IPS-18a (cell line): ENCODE measurements around the gene GRIP2.

Experiments
- H3K27ac ChIP-seq: one replicate; pipeline ENCODE4 v1.5.1; 2013; ENCODE audit warnings: low read length
- H3K27me3 ChIP-seq: one replicate; pipeline ENCODE4 v1.6.1; 2013; ENCODE audit warnings: mild to moderate bottlenecking, low read length; ENCODE audit not compliant: control insufficient read depth, insufficient read depth
- H3K36me3 ChIP-seq: one replicate; pipeline ENCODE4 v1.6.1; 2013; ENCODE audit warnings: low read depth, low read length; ENCODE audit not compliant: control insufficient read depth
- H3K4me1 ChIP-seq: one replicate; pipeline ENCODE4 v1.6.1; 2013; ENCODE audit warnings: low read depth, low read length; ENCODE audit not compliant: control insufficient read depth
- H3K4me3 ChIP-seq: one replicate; pipeline ENCODE4 v1.5.1; 2013; ENCODE audit warnings: low read length
- H3K9ac ChIP-seq: one replicate; pipeline ENCODE4 v1.6.1; 2013; ENCODE audit warnings: mild to moderate bottlenecking, low read length, moderate library complexity
- H3K9me3 ChIP-seq: one replicate; pipeline ENCODE4 v1.6.1; 2013; ENCODE audit warnings: low read depth, low read length; ENCODE audit not compliant: control insufficient read depth

GRIP2 gene

DNA sequence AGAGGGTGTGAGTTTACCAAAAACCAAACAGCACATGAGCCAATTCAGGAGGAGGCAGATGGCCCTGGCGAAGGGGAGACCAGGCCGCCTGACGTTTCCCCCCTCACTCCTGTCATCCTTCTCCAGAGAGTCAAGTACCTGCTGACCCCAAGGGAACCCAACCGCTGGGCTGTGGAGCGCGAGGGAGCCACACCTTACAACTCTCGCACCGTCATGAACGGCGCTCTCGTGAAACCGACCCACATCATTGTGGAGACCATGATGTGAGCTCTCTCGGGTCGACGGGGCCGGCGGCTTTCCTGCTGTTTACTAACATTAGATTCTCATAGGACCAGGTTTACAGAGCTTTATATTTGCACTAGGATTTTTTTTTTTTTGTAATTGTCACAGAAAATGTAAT lies 55.4 kb downstream of the GRIP2 start:
- Histone ChIP-seq H3K4me1 (peaks cover 3% of the 10 kb centered on the region), H3K27ac (no peak overlapping the region), H3K36me3 (peaks cover 71% of the 10 kb centered on the region), H3K9me3 (no peaks in the 10 kb centered on the region), H3K9ac (no peak overlapping the region), H3K27me3 (no peaks in the 10 kb centered on the region), H3K4me3 (no peak overlapping the region)

DNA sequence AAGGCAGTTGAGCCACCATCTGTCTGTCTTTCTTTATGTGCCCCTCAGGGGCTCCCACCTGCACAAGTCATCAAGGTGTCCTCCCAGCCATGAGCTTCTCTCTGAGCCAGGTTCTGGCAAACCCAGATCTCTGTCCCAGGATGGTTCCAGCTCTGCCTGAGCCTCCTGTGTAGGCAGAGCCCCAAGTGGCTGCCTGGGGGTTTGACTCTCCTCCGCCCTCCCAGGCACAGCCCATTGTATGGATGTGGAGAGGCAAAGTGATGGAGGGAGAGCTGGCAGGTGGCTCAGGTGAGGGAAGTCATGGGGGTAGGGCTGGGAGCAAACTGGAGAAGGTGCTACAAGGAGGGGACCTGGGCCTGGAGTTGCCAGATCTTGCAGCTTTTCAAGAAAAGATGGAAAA lies 56.9 kb downstream of the GRIP2 start:
- Histone ChIP-seq H3K9me3 (no peaks in the 10 kb centered on the region), H3K4me1 (peaks cover 3% of the 10 kb centered on the region), H3K27ac (no peak overlapping the region), H3K36me3 (peaks cover 86% of the 10 kb centered on the region), H3K27me3 (no peaks in the 10 kb centered on the region), H3K9ac (no peak overlapping the region), H3K4me3 (no peak overlapping the region)

DNA sequence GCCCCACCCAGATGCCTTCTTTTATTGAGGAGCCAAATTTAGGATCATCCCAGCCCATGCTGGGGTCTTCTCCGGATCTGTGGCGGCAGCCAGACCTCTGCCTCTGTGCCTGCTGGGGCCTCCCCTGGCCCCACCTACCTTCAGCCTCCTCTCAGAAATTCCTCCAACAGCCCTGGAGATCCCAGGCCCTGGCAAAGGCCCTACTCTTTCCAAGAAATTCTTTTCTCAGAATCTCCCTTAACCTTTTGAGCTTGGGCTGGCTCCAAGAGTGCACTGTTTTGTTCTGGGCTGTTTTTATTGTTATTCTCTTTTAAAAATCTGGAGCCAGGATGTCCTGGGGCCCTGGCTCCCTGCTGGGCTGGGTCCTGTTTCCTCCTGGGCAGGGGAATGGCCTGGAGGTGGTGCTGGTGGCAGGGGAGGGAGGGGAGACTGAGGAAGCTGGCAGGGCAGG lies 57.8 kb downstream of the GRIP2 start:
- Histone ChIP-seq H3K9me3 (no peaks in the 10 kb centered on the region), H3K36me3 (peaks cover 91% of the 10 kb centered on the region), H3K4me3 (no peak overlapping the region), H3K27ac (no peak overlapping the region), H3K4me1 (peaks cover 3% of the 10 kb centered on the region), H3K9ac (no peak overlapping the region), H3K27me3 (no peaks in the 10 kb centered on the region)

DNA sequence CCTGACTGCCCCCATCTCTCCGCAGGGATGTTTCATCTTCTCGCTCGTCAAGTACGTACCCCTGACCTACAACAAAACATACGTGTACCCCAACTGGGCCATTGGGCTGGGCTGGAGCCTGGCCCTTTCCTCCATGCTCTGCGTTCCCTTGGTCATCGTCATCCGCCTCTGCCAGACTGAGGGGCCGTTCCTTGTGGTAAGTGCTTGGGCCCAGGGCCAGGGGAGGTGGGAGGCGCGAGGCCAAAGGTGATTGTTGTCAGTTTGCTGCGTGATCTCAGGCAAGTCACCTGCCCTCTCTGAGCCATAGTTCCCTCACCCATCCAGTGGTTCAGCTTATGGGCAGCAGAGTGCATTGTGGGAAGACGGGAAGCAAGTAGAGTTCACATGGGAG lies 58.5 kb downstream of the GRIP2 start:
- H3K4me3 ChIP-seq, result no peak overlapping the region
- no peaks in the 10 kb centered on the region for H3K9me3 ChIP-seq
- H3K4me1 ChIP-seq, result peaks cover 3% of the 10 kb centered on the region
- H3K36me3 ChIP-seq, result peaks cover 91% of the 10 kb centered on the region
- no peaks in the 10 kb centered on the region for H3K27me3 ChIP-seq
- no peak overlapping the region for H3K9ac ChIP-seq
- no peak overlapping the region for H3K27ac ChIP-seq

DNA sequence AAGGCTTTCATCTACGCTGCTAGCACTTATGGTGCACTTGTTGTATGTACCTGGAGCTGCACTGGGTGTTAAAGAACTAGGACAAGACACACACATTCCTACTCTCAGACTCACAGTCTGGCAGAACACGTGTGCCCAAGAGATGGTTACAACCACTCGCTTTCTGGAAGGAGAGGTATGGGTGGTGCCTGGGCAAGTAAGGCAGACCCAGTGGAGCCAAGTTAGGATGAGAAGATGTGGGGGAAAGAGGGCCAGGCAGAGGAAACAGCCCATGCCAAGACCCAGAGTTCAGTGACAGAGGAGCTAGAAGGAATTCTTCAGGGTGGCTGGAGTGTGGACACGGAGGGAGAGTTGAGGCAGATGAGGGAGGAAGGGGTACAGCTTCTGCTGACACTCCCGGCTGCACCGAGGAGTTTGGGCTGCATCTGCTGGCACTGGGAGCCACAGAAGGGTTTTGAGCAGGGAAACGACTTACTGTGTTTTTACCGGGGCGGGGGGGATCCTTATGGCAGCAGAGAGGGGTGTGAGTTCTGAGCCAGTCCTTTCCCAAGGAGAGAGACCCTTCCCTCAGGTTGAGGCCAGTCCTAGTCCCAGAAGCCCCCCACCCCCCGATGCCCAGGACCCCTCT lies 59.0 kb downstream of the GRIP2 start:
- H3K9ac ChIP-seq, result no peak overlapping the region
- H3K4me3 ChIP-seq, result no peak overlapping the region
- H3K27me3 ChIP-seq, result no peaks in the 10 kb centered on the region
- peaks cover 3% of the 10 kb centered on the region for H3K4me1 ChIP-seq
- H3K36me3 ChIP-seq, result peaks cover 90% of the 10 kb centered on the region
- H3K27ac ChIP-seq, result no peak overlapping the region
- H3K9me3 ChIP-seq, result no peaks in the 10 kb centered on the region

DNA sequence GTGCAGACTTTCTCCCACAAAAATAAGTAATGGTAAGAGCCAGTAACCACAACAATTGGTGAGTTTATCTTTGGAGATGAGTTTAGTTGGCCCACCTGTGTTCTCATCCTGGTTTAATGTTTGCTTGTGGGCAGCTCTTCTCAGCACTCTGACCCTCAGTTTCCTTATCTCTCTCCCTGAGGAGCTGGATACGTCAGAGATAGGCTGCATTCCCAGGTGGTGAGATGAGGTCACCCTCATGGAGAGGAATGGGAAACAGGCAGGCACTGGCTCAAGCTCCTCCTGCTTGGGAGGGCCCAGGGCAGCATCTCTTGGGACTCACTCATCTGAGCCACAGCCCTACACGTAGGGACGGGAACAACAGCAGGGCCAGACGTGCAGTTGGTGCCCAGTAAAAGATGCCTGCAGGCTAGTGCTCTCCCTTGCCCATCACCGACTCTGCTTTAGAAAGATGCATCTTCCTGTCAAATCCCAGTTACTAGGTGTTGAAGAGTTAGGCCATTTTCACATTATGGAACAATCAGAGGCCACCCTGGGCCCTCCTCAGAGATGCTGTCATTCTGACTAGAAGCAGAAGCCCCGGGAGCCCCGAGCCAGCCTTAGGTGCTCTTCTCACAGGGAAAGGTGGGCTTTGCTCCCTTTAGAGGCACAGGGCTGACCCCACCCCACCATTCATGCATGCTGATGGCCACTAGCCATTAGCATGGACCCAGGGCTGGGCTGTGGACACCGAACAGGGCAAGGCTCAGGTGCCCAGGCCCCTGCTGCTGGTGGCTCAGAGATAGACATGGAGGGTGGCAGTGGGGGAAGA lies 59.7 kb downstream of the GRIP2 start:
- Histone ChIP-seq H3K4me1 (peaks cover 3% of the 10 kb centered on the region), H3K4me3 (no peak overlapping the region), H3K36me3 (peaks cover 87% of the 10 kb centered on the region), H3K9ac (no peak overlapping the region), H3K9me3 (no peaks in the 10 kb centered on the region), H3K27me3 (no peaks in the 10 kb centered on the region), H3K27ac (no peak overlapping the region)

DNA sequence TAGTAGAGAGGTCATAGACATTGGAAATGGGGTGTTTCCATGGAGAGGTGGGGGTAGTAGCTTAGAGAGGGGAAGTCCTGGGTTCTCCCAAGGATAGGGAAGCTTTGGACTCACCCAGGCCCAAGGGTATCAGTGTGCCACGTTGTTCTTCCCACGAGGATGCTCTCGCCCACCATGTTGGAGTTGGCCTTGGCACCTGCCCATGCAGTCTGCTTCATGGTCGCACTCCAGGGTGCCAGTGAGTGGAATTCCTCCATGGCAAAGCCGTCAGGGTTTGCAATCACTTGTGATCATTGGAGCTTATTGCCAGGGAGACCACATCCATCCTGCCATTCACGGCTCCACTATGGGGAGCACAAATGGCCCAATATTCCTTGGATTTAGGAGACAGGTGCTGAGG lies 60.6 kb downstream of the GRIP2 start:
- Histone ChIP-seq H3K27ac (no peak overlapping the region), H3K27me3 (no peaks in the 10 kb centered on the region), H3K9me3 (no peaks in the 10 kb centered on the region), H3K4me1 (peaks cover 3% of the 10 kb centered on the region), H3K9ac (no peak overlapping the region), H3K4me3 (no peak overlapping the region), H3K36me3 (peaks cover 82% of the 10 kb centered on the region)

DNA sequence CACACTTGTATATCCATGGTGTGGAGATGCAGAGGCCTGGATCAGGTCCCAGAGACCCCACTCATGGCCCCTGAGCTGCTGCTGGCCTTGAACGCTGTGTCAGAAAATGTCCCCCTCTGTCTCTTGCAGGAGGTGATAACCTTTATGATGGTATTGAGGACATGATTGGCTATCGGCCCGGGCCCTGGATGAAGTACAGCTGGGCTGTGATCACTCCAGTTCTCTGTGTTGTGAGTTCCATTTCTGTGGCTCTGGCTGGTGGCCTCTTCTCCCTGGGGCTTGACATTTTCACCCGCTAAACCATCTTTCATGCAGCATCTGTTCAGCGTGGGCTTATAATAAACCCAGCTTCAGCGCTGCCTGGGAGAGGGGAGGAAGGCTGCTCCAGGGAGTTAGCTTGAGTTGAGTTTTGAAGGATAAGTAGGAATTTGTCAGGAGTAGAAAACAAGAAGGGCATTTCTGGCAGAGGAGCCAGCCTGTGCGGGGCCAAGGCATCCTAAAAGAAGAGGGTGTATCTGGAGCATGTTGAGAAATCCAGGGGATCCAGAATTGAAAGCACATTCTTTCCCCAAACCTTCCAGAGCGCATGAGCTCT lies 61.1 kb downstream of the GRIP2 start:
- H3K9ac ChIP-seq, result no peak overlapping the region
- no peak overlapping the region for H3K4me3 ChIP-seq
- peaks cover 3% of the 10 kb centered on the region for H3K4me1 ChIP-seq
- no peak overlapping the region for H3K27ac ChIP-seq
- no peaks in the 10 kb centered on the region for H3K27me3 ChIP-seq
- H3K9me3 ChIP-seq, result no peaks in the 10 kb centered on the region
- H3K36me3 ChIP-seq, result peaks cover 82% of the 10 kb centered on the region

DNA sequence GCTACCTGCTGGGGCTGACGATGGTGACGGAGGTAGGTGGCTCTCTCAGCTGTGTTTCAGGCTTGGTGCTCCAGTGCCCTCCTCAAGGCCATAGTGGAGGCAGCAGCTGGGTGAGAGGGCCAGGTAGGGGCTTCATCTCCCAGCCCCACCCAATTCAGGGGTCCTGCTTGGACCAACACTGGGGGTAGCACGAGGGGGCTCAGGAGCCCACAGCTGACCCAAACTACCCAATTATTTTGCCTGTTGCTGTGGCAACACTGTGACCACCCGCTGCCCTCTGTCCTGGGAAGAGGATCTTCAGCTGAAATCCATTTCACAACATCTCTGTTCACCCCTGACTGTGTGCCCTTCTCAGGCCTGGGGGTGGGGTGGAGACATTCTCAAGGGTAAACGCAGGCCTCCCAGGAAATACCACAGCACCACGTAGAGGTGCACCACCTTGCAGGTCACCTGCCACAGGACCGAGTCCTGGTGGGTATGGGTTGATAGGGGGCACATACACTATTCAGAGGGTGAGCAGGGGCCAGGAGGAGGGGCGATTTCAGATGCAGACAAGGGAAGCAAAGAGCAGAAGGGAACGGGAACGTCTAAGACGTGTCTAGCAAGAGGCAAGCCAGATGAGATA lies 62.7 kb downstream of the GRIP2 start:
- Histone ChIP-seq H3K4me3 (no peak overlapping the region), H3K27me3 (no peaks in the 10 kb centered on the region), H3K9ac (no peak overlapping the region), H3K27ac (no peak overlapping the region), H3K9me3 (no peaks in the 10 kb centered on the region), H3K4me1 (peaks cover 3% of the 10 kb centered on the region), H3K36me3 (peaks cover 76% of the 10 kb centered on the region)

DNA sequence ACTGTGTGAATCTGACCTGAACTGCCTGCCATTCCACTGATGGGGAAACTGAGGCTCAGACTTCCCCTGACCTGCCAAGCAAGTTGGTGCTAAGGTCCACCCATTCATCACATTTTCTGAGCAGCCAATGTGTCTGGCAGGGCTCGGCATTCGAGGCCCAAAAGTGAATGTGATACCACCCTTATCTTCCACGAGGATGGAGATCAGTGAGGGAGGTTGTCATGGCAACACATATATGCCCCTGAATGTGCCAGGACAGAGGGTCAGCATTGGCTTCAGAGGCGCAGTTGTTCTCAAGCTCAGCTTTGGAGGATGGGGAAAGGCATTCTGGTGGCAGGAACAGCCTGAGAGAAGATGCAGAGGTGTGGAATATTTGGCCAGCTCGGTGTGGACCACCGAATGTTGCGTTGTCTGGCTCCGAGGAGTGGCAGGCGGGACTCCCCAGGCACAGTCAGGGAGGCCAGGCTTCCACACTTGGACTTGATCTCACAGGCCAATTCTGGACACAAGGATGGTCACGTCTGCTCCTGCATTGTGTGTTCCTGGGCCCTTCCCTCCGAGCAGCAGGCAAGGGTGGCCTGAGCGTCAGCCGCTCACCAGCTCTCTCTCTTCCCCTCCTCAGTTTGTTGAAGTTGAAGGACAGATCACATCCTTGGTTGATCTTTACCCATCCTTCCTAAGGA lies 63.4 kb downstream of the GRIP2 start:
- no peaks in the 10 kb centered on the region for H3K4me1 ChIP-seq
- H3K27me3 ChIP-seq, result no peaks in the 10 kb centered on the region
- H3K4me3 ChIP-seq, result no peak overlapping the region
- H3K36me3 ChIP-seq, result peaks cover 76% of the 10 kb centered on the region
- H3K27ac ChIP-seq, result no peak overlapping the region
- no peaks in the 10 kb centered on the region for H3K9me3 ChIP-seq
- H3K9ac ChIP-seq, result no peak overlapping the region

DNA sequence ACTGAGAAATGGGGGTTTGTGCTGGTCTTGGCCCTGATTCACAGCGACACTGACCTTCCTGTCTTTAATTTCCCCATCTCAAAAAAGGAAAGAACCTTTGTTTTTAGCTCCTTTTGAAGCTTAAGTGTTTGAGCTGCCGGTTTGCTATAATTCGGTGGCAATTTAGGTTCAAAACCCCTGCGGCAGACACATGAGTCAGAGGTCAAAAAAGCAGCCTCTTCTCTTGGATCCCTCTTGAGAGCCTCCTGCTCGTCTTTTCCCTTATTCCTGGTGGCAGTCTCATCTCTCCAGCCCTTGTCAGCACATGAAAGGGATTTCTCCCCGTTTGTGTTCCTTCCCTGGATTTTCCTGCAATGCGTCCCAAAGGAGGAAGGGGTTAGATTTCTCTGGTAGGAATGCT lies 64.5 kb downstream of the GRIP2 start:
- peaks cover 71% of the 10 kb centered on the region for H3K36me3 ChIP-seq
- H3K9me3 ChIP-seq, result no peaks in the 10 kb centered on the region
- no peak overlapping the region for H3K4me3 ChIP-seq
- H3K27ac ChIP-seq, result no peak overlapping the region
- no peak overlapping the region for H3K9ac ChIP-seq
- no peaks in the 10 kb centered on the region for H3K27me3 ChIP-seq
- no peaks in the 10 kb centered on the region for H3K4me1 ChIP-seq
